IPS DF 6.9 (cell line): ENCODE results near the gene FAM131C.

Source experiments
- DNase-seq: peaks from one replicate; pipeline ENCODE4 v3.0.0-alpha.2; 2013; ENCODE audit warnings: low read depth, low spot score
- H3K27ac ChIP-seq: one replicate; pipeline ENCODE4 v1.5.1; 2013; ENCODE audit warnings: low read length, control low read depth
- H3K27me3 ChIP-seq: 2 replicates; pipeline ENCODE4 v1.6.1; 2013; ENCODE audit warnings: mild to moderate bottlenecking, low read length; ENCODE audit not compliant: control insufficient read depth, insufficient read depth
- H3K36me3 ChIP-seq: 2 replicates; pipeline ENCODE4 v1.6.1; 2013; ENCODE audit warnings: low read length; ENCODE audit not compliant: control insufficient read depth, insufficient read depth
- H3K4me1 ChIP-seq: 2 replicates; pipeline ENCODE4 v1.6.1; 2013; ENCODE audit warnings: low read length; ENCODE audit not compliant: control insufficient read depth, insufficient read depth
- H3K4me3 ChIP-seq: 2 replicates; pipeline ENCODE4 v1.5.1; 2013; ENCODE audit warnings: mild to moderate bottlenecking, low read length
- H3K9me3 ChIP-seq: 2 replicates; pipeline ENCODE4 v1.6.1; 2013; ENCODE audit warnings: low read length, inconsistent platforms; ENCODE audit not compliant: control insufficient read depth, insufficient read depth
- WGBS: extraction: QIAGEN DNeasy Blood & Tissue Kit; methylation state at CpG from one replicate; pipeline ENCODE4 v1.1.7; 2013; ENCODE audit warnings: mixed read lengths, missing lambda C conversion rate; ENCODE audit not compliant: insufficient read length, insufficient coverage; 5-methylcytosine and 5-hydroxymethylcytosine counted together

The FAM131C gene

DNA sequence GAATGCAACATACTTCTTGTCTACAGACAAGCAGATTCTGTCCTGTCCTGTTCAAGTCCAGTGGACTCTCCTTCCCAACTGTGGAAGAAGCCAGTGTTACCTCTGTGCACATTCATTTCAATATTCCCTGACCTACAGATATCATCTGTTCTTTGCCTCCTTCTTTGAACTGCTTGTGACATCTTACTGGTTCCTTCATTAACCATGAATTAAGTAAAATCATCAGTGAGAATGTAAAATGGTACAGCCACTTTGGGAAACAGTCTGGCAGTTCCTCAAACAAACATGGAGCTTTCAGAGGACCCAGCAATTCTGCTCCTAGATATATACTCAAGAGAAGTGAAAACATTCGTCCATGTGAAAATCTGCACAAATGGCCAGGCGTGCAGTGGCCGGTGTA lies 62.6 kb downstream of the FAM131C start:
- no peak overlapping the region for H3K4me3 ChIP-seq
- H3K27ac ChIP-seq, result no peak overlapping the region
- H3K27me3 ChIP-seq, result no peaks in the 10 kb centered on the region
- no peaks in the 10 kb centered on the region for H3K36me3 ChIP-seq
- H3K9me3 ChIP-seq, result no peaks in the 10 kb centered on the region
- WGBS, result no CpG with 5 or more reads among the region's 3 CpGs
- H3K4me1 ChIP-seq, result peaks cover 5% of the 10 kb centered on the region
- no peak for DNase-seq

DNA sequence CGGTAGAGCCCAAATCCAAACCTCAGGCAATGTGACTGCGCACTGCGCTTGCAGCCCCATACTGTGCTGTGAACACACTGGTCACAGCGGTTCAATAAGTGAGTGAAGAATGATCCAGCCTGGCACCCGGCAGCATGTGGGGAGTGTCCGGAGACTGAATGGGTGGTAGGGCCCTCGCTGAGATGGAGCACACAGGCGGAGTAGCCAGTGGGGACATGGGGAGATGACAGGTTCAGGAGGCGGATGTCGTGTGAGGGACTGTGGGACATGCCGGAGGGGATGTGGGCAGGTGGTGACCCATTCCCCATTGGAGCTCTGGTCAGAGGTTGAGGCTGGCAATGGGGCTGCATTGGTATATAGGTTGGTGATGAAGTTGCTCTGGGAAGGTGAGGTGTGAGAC lies 63.8 kb downstream of the FAM131C start:
- Histone ChIP-seq H3K4me3 (no peak overlapping the region), H3K27ac (no peak overlapping the region), H3K4me1 (peaks cover 5% of the 10 kb centered on the region), H3K36me3 (no peaks in the 10 kb centered on the region), H3K27me3 (no peaks in the 10 kb centered on the region), H3K9me3 (no peaks in the 10 kb centered on the region)
- no CpG with 5 or more reads among the region's 11 CpGs for WGBS
- no peak for DNase-seq

DNA sequence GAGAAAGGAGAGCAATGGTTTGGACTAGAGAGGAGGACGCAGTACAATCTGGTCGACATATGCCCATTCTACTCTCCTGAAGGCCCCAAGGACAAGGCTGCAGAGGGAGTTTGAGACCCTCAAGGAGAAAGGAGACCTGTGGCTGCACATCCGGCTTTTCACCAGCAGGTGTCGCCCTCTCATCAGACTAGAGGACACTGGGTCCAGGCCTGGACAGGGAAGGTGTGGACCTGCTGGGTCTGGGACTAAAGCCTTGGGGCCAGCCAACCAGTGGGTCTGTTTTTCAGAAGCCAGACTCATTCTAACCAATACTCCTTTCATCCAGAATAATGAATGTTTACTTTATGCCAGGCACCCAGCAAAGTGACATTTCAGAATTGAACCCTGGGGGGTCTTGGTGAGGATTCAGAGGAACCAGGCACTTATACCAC lies 64.4 kb downstream of the FAM131C start:
- Histone ChIP-seq H3K36me3 (no peaks in the 10 kb centered on the region), H3K4me3 (no peak overlapping the region), H3K9me3 (no peaks in the 10 kb centered on the region), H3K4me1 (peaks cover 5% of the 10 kb centered on the region), H3K27me3 (no peaks in the 10 kb centered on the region), H3K27ac (no peak overlapping the region)
- DNase-seq, result no peak
- no CpG with 5 or more reads among the region's 4 CpGs for WGBS
